GM19023 (cell line): ENCODE data around the gene OR2L3.
"Not testable (repeated sequence)": the region's sequence is repeated elsewhere in the genome, so short reads cannot be mapped to it uniquely, and the experiment has no call there.

Experiments used
- ATAC-seq: cut with Tn5 transposase; IDR thresholded peaks from one replicate; pipeline ENCODE4 v1.9.1; 2021; ENCODE audit warnings: mild to moderate bottlenecking, moderate library complexity; ENCODE audit not compliant: unreplicated experiment

OR2L3 gene, protein sequence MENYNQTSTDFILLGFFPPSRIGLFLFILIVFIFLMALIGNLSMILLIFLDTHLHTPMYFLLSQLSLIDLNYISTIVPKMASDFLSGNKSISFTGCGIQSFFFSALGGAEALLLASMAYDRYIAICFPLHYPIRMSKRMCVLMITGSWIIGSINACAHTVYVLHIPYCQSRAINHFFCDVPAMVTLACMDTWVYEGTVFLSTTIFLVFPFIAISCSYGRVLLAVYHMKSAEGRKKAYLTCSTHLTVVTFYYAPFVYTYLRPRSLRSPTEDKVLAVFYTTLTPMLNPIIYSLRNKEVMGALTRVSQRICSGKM

DNA sequence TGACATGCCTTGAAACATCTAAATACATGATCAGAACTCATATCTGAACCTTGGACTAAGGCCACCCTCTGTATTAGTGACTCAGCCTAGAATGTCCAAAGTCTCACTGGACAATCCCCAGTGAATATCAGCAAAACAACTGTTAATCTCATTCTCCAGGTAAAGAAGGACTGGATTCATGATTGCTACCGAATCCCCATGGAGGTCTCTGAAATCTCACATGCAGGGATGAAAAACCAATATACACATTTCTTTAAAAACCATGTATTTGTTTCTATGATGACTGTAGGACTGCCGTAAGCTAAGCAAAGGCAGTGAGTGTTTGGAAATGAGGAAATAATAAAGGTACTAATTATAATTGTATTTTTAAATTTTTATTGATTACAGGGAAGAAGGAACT lies at the start of gene OR2L3:
OR2L3 (plus strand) TSS at position 301 of the 400 bp plus-strand sequence. CDS start 13,846 bp downstream, outside the sequence.
- ATAC-seq, result no peak

DNA sequence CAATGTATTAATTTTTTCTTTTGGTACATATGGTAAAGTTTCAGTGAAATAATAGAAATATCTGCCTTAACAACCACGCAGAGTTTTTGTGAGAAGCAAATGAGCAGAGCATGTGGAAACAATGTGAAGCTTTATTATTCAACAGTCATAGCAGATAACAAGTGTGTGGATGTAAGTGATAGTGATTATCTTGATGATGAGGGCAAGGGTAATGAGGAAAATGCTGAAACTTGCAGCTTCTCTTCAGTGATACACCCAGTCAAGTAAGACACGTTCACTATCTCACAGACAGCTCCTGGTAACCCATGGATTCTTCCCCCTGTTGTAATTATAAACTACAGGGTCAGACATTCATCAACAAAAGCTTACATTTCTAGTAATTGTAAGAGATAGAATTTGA lies 47.8 kb upstream of the OR2L3 start:
- no peak for ATAC-seq

DNA sequence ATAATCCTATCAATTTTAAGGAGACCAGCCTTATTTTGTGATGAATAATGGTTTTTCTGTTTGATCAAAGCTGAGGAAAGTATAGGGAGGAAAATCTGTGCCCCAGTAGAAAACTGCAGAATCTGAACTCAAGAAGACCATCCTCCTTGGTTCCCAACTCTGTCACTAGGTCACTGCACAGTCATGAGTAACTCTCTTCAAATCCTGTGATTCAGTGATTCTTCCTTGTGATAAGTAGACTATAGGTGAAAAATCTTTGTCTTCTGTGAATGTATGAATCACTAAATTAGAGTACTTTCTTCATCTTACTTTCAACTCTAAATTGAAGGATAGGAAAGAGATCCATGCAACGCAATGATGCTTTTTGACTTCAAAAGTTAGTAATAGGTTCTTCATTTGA lies 46.5 kb upstream of the OR2L3 start:
- no peak for ATAC-seq

DNA sequence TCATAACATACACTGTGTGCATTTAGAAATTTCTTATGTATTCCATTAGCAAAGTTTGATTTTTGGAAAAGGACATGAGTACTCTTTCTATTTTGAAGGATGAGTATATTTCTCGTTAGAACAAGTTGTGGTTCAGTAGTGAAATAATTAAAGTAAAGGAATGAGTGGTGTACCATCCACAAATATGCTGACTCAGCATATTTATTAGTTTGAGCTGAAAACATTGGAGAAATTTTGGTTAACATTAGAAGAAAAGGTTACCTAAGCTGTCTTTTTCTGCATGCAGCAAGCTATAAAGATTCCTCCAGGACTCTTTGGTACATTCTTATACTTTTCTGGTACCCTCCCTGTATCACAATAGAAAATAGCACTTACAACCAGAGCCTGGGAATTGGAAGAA lies 38.9 kb upstream of the OR2L3 start:
- no peak for ATAC-seq

DNA sequence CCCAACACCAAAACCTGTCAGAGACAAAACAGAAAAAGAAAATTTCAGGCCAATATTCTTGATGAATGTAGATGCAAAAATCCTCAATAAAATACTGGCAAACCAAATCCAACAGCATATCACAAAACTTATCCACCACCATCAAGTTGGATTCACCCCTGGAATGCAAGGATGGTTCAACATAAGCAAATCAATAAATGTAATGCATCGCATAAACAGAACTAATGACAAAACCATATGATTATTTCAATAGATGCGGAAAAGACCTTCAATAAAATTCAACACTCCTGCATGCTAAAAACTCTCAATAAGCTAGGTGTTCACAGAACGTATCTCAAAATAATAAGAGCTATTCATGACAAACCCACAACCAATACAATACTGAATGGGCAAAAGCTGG lies 37.0 kb upstream of the OR2L3 start:
- ATAC-seq, result no peak

DNA sequence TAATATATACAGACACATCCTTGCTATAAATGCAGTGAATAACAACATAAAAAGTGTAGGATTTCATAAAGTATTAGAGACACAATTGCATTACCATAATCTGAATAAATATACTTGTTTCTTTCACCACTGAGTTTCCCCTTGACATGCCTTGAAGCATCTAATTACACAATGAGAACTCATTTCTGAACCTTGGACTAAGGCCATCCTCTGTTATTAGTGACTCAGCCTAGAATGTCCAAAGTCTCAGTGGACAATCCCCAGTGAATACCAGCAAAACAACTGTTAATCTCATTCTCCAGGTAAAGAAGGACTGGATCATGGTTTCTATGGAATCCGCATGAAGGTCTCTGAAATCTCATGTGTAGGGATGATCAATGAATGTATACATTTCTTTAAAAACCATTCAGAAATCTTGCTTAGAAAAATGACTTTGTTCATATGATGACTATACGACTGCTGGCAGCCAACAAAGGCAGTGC lies 33.4 kb upstream of the OR2L3 start, which contains the start of gene OR2L5:
OR2L5 (plus strand) TSS at position 432 of the 482 bp plus-strand sequence. CDS start 8,288 bp downstream, outside the sequence.
- no peak for ATAC-seq

DNA sequence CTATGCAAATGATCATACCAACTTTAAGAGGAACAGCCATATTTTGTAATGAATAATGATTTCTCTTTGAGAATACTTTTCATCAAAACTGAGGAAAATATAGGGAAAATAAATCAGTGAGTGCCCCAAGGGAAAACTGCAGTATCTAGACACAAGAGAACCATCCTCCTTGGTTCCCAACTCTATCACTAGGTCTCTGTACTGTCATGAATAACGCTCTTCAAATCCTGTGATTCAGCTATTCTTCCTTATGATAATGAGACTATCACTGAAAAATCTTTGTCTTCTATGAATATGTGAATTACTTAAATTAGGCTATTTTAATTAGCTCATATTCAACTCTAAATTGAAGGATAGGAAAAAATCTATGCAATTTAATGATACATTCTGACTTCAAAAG lies 30.8 kb upstream of the OR2L3 start:
- no peak for ATAC-seq

DNA sequence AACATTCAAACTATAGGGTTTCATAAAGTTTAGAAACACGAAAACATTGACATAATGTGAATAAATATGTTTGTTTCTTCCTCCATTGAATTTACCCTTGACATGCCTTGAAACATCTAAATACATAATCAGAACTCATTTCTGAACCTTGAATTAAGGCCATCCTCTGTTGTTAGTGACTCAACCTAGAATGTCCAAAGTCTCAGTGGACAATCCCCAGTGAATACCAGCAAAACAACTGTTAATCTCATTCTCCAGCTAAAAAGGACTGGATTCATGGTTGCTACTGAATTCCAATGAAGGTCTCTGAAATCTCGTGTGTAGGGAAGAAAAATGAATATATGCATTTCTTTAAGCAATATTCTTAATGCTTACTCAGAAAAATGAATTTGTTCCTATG lies 16.9 kb upstream of the OR2L3 start, which contains the start of gene OR2L2:
OR2L2 (plus strand) TSS at position 301 of the 400 bp plus-strand sequence. CDS start 8,198 bp downstream, outside the sequence.
- ATAC-seq, result no peak

DNA sequence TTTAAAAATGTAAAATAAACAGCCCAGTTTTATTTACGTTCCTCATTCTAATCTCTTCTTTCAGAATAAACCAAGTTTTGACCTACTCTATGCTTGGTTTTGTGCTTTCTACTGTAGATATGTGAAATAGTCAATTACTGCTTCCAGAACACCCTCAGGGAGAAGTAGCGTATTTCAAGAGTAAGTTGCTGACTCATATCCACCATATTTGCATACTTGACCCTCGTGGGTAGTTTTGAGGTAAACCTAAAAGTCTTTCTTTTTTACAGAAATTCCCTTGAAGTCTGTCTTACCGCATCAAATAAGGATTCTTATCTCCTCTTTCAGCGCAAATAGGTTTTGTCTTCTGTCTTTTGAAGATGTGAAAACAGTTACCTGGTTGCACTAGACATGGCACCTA lies 1.4 kb upstream of the OR2L3 start:
- ATAC-seq, result no peak

DNA sequence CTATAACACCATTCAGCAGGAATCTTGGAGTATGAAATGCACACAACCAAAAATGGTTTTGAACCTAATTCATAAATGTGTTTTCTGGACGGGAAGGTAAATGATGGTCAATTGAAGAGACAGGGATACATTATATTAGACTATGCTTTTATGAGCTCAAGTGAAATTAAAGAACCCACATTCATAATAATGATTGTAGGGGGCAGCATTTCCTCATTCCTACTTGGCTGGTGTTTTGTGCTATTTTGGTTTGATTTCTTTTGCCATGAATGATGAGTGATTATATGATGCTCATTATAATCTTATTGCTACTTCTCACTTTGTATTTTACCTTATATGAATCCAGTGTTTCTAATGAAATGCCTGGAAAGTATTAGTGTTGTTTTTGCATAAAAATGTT lies 372 bp downstream of the OR2L3 start:
- ATAC-seq, result no peak

DNA sequence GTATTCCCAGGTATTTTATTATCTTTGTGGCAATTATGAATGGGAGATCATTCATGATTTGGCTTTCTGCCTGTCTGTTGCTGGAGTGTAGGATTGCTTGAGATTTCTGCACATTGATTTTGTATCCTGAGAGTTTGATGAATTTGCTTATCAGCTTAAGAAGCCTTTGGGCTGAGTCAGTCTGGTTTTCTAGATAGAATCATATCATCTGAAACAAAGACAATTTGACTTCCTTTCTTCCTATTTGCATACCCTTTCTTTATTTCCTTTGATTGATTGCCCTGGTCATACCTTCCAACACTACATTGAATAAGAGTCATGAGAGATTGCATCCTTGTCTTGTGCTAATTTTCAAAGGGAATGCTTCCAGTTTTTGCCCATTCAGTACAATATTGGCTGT lies 8.0 kb downstream of the OR2L3 start:
- no peak for ATAC-seq

DNA sequence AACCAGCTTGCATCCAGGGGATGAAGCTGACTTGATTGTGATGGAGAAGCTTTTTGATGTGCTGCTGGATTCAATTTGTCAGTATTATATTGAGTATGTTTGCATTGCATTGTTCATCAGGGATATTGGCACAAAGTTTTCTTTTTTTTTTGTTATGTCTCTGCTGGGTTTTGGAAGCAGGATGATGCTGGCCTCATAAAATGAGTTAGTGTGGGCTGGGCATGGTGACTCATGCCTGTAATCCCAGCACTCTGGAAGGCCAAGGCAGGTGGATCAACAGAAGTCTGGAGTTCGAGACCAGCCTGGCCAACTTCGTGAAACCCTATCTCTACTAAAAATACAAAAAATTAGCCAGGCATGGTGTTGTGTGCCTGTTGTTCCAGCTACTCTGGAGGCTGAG lies 8.6 kb downstream of the OR2L3 start:
- ATAC-seq, result no peak

DNA sequence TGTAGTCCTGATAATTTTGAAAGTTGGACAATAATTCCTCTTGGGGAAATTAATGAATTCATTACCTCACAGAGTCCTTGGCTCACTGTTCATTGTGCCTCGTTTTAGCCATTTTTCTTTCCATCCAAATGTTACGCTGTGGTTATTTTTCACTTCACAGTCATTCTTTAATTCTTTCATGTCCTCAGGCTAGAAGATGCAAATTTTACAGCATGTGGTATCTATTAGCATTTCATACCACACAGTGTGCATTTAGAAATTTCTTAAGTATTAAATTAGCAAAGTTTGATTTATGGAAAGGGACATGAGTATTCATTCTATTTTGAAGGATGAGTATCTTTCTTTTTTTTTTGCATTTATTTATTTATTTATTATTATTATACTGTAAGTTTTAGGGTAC lies 18.4 kb downstream of the OR2L3 start:
- no peak for ATAC-seq

DNA sequence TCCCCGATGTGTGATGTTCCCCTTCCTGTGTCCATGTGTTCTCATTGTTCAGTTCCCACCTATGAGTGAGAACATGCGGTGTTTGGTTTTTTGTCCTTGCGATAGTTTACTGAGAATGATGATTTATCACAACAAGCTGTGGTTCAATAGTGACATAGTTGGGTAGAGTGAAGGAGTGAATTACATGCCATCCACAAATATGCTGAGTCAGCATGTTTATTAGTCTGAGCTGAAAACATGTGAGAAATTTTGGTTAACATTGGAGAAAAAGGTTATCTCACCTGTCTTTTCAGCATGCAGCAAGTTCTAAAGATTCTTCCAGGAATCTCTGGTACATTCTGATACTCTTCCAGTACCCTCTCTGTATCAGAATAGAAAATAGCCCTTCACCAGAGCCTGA lies 19.0 kb downstream of the OR2L3 start:
- ATAC-seq, result no peak

DNA sequence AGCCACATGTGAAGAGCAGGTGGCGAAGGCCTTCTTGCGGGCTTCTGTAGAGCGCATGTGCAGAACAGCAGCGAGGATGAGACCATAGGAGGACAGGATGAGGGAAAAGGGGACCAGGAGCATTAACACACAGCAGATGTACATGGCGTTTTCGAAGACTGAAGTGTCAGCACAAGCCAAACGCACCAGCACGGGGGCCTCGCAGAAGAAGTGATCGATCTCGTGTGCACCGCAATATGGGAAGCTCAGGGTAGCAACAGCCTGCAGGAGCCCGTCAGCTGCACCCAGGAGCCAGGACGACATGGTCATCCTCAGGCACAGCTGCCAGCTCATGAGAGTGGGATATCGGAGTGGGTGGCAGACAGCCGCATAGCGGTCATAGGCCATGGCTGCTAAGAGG lies 37.2 kb downstream of the OR2L3 start:
- ATAC-seq, result not testable (repeated sequence)

DNA sequence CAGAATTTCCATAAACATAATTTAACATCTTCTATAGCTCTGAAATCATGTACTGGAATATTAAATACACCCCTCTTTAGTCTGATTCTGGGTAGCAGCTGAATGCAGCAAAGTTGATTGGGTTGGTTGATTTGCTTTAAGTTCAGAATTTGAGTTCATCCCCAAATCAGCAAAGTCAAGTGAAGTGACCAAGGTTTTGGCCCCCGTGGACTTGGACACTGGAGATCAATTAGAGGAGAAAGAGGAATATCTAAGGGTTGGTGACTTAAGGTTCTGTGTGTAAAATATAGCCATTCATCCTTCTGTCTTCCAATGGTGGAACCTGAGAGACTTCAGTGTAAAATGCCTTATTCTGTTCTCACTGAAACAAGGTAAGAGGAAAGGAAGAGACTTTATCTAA lies 48.2 kb downstream of the OR2L3 start, which contains the start of gene OR2L13:
OR2L13 (plus strand) TSS at position 301 of the 400 bp plus-strand sequence. CDS start 4,192 bp downstream, outside the sequence.
- ATAC-seq, result no peak

DNA sequence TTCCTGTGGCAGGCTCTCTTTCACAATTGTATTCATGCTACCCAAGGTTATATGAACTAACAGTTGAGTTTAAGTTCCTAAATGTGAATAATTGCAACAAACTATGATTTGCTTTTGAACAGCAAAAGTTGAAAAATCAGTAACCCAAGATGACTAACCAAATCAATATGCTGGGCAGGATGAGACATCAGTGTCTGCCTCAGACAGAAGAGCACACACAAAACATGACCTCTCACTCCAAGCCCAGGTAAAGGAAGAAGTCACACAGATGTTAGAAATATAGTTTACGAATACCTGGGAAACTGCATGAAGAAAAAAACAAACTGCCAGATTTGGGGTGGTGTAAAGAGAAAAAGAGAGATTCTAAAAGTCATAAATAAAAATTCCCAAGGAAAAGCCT lies 51.9 kb downstream of the OR2L3 start:
- ATAC-seq, result no peak

DNA sequence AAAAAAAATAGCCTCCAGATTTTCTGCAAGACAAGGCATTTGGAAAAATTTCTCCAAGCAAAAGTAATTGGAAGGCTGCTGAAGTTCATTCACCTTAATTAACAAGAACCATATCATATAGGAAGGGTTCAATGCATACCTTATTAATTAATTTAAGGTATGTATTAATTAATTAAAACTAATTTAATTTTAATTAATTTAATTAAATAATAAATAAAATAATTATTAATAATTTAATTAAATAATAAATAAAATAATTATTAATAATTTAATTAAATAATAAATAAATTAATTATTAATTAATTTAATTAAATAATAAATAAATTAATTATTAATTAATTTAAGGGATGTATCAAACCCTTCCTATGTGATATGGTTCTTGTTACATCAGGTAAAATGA lies 56.2 kb downstream of the OR2L3 start:
- ATAC-seq, result no peak

DNA sequence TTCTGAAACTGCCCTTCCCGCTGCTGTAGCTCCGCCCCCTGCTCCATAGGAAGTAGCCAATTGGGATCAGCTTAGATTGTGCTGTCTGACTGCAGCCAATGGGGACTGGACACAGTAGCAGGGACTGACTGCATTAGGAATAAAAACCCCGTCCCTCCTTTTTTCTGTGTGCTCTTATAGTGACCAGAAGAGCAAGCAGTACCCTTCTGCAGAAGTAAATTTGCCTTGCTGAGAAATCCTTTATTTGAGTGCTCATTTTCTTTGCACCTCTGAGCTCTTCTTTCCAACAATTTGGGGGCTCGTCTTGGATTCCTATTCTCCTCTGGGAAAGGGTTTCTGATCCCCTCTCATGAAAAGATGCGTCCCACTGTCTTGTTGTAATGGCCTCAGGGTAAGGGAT lies 64.5 kb downstream of the OR2L3 start:
- no peak for ATAC-seq
